Fibroblast of lung (primary cell): Measurements from ENCODE around the gene TMEM9. TPM values are rescaled to one million over a fixed set of nuclear protein-coding genes. Genes with fewer than 3 reads are reported as not detected.

ENCODE experiments used
- DNase-seq, 2 donors: peaks; one replicate each; pipeline versions ENCODE4 v3.0.0 to v3.0.0-alpha.2; 2010; ENCODE audit warnings: low read depth in 2 of 2
- H2AFZ ChIP-seq: 2 replicates; pipeline ENCODE4 v1.5.1; 2012; ENCODE audit warnings: low read length, control low read depth, inconsistent platforms
- H3K27ac ChIP-seq: 2 replicates; pipeline ENCODE4 v1.5.1; 2011; ENCODE audit warnings: low read length, control low read depth; ENCODE audit not compliant: insufficient read depth
- H3K27me3 ChIP-seq: 2 replicates; pipeline ENCODE4 v1.5.1; 2011; ENCODE audit warnings: mild to moderate bottlenecking, low read length; ENCODE audit not compliant: control insufficient read depth, insufficient read depth
- H3K36me3 ChIP-seq: 2 replicates; pipeline ENCODE4 v1.5.1; 2011; ENCODE audit warnings: low read length; ENCODE audit not compliant: control insufficient read depth, insufficient read depth
- H3K4me1 ChIP-seq: 2 replicates; pipeline ENCODE4 v1.5.1; 2011; ENCODE audit warnings: low read length; ENCODE audit not compliant: control insufficient read depth, insufficient read depth; ENCODE audit errors: extremely low read depth
- H3K4me2 ChIP-seq: 2 replicates; pipeline ENCODE4 v1.5.1; 2011; ENCODE audit warnings: low read length, control low read depth; ENCODE audit not compliant: insufficient read depth; ENCODE audit errors: extremely low read depth
- H3K4me3 ChIP-seq, 4 experiments: fragments of 200-600 bp in 1 of 4; sonication (generic) in 1 of 4; replicated peaks in 1 of 4; 2 replicates each; pipeline ENCODE4 v1.5.1; 2011 to 2016; ENCODE audit warnings: low read length in 4 of 4, low read depth in 3 of 4, mild to moderate bottlenecking in 3 of 4, control low read depth in 2 of 4, inconsistent platforms in 1 of 4, mixed read lengths in 1 of 4; ENCODE audit not compliant: insufficient read depth in 1 of 4; ENCODE audit errors: control extremely low read depth in 1 of 4
- H3K79me2 ChIP-seq: 2 replicates; pipeline ENCODE4 v1.5.1; 2012; ENCODE audit warnings: mild to moderate bottlenecking, low read length, inconsistent platforms; ENCODE audit not compliant: control insufficient read depth, insufficient read depth
- H3K9ac ChIP-seq: 2 replicates; pipeline ENCODE4 v1.5.1; 2011; ENCODE audit warnings: mild to moderate bottlenecking, low read length, control low read depth; ENCODE audit not compliant: insufficient read depth
- H3K9me3 ChIP-seq: 2 replicates; pipeline ENCODE4 v1.5.1; 2012; ENCODE audit warnings: low read depth, low read length; ENCODE audit not compliant: control insufficient read depth, insufficient read depth
- H4K20me1 ChIP-seq: 2 replicates; pipeline ENCODE4 v1.5.1; 2011; ENCODE audit warnings: low read length; ENCODE audit not compliant: control insufficient read depth, insufficient read depth; ENCODE audit errors: extremely low read depth
- CTCF ChIP-seq, 2 donors: IDR thresholded peaks in 1 of 2; conservative IDR thresholded peaks in 1 of 2; 1 replicate in 1 of 2; 2 replicates in 1 of 2; pipeline ENCODE4 v1.5.1; 2011 to 2012; ENCODE audit warnings: low read length in 2 of 2, control low read depth in 1 of 2, inconsistent platforms in 1 of 2, low read depth in 1 of 2, mild to moderate bottlenecking in 1 of 2
- EZH2 ChIP-seq: IDR thresholded peaks from 2 replicates; pipeline ENCODE4 v1.5.1; 2012; ENCODE audit warnings: low read length, control low read depth, mild to moderate bottlenecking; ENCODE audit errors: missing control alignments
- polyA plus RNA-seq, 2 donors: library from polyadenylated mRNA; depleted of rRNA in 1 of 2; stranded (reverse) in 1 of 2; unstranded in 1 of 2; fragments of >200 nt; gene quantifications; 2 replicates each; pipeline ENCODE4 v1.2.1, GENCODE V29; 2011 to 2012; ENCODE audit warnings: missing spikeins in 1 of 2
- total RNA-seq: library from RNA; depleted of rRNA; stranded (reverse); fragments of >200 nt; gene quantifications from 2 replicates; pipeline ENCODE4 v1.2.1, GENCODE V29; 2014

TMEM9 gene
- total and polyA plus RNA-seq, 2 donors (not counting 1 experiment from before 2014, with no cell fraction given), result 58.2 to 91.0 TPM

DNA sequence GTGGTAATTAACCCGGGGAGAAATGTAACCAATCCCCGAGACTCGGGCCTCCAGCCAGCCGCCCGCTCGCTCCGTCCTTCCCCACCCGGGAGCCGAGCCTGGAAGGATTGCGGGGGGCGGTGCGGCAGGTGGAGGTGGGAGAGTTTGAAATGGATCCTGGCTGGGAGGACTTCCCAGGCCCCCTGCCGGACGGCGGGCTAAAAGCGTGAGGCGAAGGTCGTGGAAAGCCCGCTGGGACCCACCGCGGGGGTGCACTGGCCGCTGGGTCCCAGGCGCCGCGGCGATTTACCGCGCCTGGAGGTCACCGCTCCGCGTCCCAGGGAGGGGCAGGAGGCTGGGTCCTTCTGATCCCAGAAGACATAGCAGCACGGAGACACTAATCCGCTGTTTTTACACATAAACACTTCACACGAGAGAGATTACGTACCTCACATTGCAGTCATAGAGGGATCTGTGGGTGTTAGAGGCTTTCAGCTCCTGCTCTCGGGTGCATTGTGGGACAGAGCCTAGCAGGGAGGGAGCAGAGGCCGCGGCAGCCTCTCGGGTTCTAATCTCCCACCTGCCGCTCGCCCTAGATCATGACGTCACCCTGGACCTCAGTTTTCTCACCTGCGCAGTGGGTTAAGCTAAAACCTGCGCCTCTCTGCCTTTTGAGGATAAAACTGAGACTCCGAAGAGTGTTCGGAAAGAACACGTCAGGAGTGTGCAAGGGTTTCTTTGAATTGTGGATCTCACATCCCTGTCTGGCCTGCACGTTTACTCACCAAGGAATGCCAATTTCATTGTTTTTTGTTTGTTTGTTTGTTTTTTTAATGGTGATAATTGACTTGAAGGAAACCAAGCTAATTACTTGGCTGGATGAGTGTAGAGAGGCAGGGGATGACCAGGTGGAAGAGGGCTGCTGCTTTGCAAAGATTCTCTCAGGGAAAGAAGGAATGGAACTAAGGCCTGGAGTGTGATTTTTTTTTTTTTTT is 17.1 kb upstream of the TMEM9 start:
- Histone ChIP-seq H3K4me3 (peak overlapping the region; percentile 41 to 76 (median 56)), H3K9ac (peak overlapping the region; percentile 59), H3K79me2 (no peaks in the 10 kb centered on the region), H3K4me2 (peak overlapping the region; percentile 84), H3K36me3 (no peaks in the 10 kb centered on the region), H3K27me3 (no peaks in the 10 kb centered on the region), H3K9me3 (no peaks in the 10 kb centered on the region), H3K27ac (peak overlapping the region; percentile 35), H3K4me1 (peaks cover 5% of the 10 kb centered on the region), H2AFZ (peak overlapping the region; percentile 58), H4K20me1 (no peaks in the 10 kb centered on the region)
- TF ChIP-seq CTCF (conservative IDR thresholded peaks at IDR 0.05 in 1 of 2, IDR thresholded peaks at IDR 0.05 in 1 of 2; ENCODE audit: low read depth in 1 of 2, low read length in 2 of 2) (peak; percentile 32 to 43), EZH2 (no peak)
- peak; percentile 24 to 36 for DNase-seq

DNA sequence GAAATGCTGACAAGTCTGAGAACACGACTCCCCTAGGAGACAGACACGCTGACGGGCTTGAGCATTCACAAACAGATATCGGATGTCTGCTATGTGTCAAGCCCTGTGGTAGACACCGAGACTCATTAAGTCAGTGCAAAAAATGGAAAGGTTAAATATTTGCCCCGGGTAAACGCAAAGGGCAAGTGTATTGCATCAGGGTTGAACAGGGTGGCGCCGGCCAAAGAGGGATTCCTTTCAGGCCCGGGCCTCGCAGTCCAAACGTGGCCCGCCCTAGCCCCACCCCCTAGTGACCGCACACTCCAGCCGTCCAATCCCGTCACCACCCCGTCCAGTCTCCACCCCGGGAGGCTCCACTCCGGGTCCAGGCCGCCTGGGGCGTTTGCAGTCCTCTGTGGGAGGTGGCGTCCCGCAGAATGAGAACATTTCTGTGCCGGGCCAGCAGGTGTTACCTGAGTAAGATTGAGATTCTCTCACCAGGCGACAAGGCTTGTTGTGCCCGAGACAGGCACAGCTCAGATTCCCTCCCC is 16.3 kb upstream of the TMEM9 start:
- Histone ChIP-seq H3K27me3 (peaks cover 3% of the 10 kb centered on the region), H3K9ac (peak overlapping the region; percentile 59), H3K79me2 (no peaks in the 10 kb centered on the region), H2AFZ (peak overlapping the region; percentile 6), H4K20me1 (no peaks in the 10 kb centered on the region), H3K4me1 (peaks cover 5% of the 10 kb centered on the region), H3K36me3 (no peaks in the 10 kb centered on the region), H3K27ac (peak overlapping the region; percentile 35), H3K4me3 (peak overlapping the region; percentile 41 to 76 (median 56)), H3K4me2 (peak overlapping the region; percentile 84), H3K9me3 (no peaks in the 10 kb centered on the region)
- TF ChIP-seq CTCF (conservative IDR thresholded peaks at IDR 0.05 in 1 of 2, IDR thresholded peaks at IDR 0.05 in 1 of 2; ENCODE audit: low read depth in 1 of 2, low read length in 2 of 2) (no peak), EZH2 (no peak)
- peak; percentile 82 to 93 for DNase-seq

DNA sequence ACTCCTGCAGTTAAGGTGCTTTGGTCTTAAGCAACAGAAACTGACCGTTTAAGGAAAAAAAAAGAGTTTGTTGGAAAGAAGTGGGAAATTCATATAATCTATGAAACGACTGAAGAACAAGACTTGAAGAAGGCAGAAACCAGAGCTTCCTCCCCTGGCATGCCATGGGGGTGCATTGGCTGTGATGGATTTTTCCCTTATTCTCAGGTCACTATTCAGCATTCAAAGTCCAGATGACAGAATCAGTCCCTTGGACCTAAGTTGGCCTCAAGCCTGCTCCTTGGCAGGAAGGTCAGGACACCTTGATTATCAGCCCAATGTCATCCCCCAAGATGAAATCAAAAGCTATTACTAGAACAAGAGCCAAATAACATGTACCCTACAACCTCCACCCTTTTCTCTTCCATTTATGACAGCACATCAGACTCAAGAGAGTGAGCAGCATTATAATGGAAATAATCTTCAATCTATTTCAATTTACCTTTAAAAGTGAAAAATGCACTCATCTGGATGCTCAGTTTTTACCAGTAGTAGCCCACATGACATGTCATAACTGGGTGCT is 15.8 kb upstream of the TMEM9 start:
- H3K27me3 ChIP-seq, result peaks cover 3% of the 10 kb centered on the region
- no peaks in the 10 kb centered on the region for H3K36me3 ChIP-seq
- H3K4me2 ChIP-seq, result no peak overlapping the region
- no peak overlapping the region for H3K27ac ChIP-seq
- no peaks in the 10 kb centered on the region for H4K20me1 ChIP-seq
- no peaks in the 10 kb centered on the region for H3K79me2 ChIP-seq
- peak overlapping the region in 2 of 4 experiments; percentile 26 to 76 for H3K4me3 ChIP-seq
- no peaks in the 10 kb centered on the region for H3K9me3 ChIP-seq
- peaks cover 5% of the 10 kb centered on the region for H3K4me1 ChIP-seq
- H3K9ac ChIP-seq, result no peak overlapping the region
- H2AFZ ChIP-seq, result no peak overlapping the region
- DNase-seq, result no peak
- TF ChIP-seq EZH2 (no peak), CTCF (conservative IDR thresholded peaks at IDR 0.05 in 1 of 2, IDR thresholded peaks at IDR 0.05 in 1 of 2; ENCODE audit: low read depth in 1 of 2, low read length in 2 of 2) (no peak)
